ENCODE results near the gene SYNRG.

SYNRG gene

DNA sequence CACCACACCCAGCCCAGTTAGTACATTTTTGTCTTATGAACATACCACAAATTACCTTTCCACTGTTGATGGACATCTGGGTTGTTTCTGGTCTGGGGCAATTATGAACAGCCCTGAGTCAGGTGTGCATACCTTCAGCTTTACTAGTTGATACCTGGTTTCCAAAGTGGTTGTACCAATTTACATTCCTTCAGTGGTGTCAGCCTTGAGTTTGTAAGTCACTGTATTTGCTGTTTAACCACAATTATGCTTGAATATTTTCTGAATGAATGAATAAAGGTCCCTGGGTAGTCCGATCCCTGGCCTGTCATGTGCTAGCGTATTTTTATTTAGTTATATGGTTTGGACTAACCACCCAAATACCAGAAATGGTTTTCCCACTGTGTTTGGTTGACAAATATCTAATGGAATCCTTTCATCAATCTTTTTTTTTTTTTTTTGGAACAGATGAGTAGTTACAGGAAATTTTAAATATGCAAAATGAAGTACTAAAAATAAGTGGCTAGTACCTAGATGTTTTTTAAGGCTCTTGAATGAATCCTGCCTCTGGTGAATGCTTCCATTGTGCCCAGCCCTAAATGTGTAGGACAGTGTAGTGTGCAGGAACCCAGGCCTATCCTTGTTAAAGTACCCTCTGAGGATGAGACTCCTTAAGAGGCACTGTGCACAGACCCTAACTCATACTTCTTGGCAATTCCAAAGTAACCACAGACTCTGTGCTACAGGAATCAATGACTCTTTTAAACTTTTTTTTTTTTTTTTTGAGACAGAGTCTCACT lies 115.8 kb downstream of the SYNRG start:
- DNase-seq = no peak

DNA sequence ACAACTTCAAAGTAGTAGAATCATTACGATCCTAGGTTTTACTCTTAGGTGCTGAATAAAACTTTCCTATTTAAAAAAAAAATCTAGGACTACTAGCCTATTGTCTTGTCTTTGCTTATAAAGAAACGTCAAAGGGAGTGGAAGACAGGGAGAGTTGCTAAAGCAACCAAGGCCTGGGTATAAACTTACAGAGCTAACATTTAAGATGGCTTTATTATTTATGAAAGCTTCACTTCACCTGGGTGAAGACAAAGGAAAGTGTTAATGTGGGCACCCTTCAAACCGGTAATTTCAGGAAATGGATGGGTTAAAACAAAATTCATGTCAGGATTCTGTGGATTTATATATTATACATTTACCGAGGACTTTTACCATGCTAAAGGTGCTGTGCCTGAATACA lies 117.1 kb downstream of the SYNRG start:
- DNase-seq = no peak

DNA sequence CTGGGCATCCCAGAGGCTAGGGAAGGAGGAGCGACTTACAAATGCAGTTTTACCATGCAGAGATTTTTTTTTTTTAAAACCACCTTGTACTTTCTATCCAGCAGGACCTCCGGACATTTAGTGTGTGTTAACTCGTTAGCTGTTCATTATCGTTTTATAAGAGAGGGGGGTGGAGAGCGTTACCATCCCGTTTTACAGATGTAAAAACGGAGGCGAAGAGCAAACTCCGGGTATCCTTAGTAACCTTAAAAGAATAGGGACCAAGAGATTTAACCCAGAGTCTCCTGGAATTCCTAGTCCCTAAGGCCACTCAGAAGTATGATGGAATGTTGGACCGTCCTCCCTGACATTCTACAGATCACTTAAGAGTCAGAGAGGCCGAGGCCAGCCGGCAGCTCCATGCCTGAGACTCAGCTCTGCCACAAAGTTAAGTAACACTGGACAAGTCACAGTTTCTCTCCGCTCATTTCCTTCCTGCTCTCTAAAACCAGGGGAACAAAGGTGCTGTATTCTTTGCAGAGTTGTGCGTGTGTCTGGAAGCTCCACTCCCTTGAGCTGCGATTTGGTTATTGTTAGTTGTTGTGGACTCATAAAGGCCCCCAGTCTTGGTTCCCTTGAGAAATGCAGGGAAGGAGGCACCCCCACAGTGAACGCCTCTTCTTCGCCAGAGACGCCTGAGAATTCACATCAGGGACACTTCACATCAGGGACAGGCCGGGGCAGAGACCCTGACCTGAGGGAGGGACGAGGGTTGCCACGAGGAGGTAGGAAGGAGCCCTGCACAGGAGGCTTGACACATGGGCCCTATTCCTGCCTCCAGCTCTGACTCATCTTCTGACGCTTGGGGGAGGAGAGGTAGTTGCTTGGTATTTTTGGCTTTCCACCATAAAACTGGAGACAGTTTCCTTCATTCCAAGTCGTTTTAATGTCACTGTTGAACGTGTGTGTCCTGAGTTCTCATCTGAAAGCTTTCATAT lies 118.3 kb downstream of the SYNRG start:
- peak; percentile 4 for DNase-seq

DNA sequence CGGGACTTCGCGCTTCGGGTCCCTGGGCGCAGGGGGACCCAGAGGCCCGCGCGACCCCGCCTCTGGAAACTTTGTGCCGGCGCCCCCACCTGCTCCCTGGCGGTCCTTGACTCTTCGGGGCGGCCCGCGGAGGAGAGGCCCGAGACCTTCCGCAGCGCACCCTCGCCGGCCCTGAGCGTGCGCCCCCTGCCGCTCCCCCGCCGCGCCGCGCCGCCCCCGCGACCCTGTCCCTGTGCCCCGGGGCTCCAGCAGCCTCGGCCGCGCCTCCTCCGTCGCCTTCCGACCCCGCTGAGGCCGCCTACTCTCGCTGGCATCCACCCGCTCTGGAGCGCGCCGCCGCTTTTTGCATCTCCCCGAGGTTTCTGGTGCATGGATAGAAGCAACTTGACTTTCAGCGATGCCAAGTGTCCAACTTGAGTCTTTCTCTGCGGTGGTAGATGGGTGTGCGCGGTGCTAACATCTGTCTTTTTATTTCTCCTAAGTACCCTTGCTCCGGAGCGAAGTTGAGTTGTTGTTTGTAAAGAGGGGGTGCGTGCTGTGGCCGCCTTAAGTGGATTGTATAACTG lies 119.1 kb downstream of the SYNRG start:
- DNase-seq = peak; percentile 81

DNA sequence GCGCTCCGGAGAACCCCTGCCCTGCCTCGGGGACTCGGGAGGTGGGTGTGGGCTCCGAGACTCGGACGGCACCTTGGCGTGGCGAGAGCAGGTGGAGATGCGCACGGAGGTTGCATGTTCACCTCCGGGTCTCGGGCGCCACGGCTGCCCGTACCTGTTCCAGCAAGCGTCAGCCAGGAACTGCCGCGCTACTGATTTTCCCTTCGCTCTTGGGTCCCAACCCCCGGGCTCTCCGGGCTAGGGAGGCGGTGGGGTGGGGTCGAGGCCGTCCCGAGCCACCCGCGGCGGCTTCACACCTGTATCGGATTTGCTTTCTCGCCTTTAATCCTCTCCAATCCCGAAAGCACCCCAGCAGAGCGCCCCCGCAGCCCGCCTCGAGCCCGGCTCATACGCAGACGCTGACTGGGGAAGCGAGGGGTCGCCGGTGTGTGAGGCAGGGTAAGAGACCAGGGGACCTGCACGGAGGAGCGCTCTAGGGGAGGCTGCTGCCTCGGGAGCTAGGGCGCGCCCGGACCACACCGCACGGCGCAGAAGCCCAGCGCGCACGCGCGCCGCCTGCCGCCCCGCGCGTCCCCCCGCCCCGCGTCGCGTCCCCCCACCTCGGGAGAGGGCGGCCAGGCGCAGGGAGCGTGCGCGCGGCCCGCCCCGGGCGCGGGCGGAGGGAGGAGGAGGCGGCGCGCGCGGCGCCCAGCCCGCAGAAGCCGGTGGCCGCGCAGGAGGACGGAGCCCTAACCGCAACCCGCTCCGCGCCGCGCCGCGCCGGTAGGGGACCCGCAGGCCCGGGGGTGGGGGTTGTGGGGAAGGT lies 119.8 kb downstream of the SYNRG start, which contains the start of gene DUSP14:
Gene DUSP14 (plus strand): TSS at position 695 of the 805 bp plus-strand sequence. CDS start 22,382 bp downstream, outside the sequence.
- peak; percentile 82 for DNase-seq

DNA sequence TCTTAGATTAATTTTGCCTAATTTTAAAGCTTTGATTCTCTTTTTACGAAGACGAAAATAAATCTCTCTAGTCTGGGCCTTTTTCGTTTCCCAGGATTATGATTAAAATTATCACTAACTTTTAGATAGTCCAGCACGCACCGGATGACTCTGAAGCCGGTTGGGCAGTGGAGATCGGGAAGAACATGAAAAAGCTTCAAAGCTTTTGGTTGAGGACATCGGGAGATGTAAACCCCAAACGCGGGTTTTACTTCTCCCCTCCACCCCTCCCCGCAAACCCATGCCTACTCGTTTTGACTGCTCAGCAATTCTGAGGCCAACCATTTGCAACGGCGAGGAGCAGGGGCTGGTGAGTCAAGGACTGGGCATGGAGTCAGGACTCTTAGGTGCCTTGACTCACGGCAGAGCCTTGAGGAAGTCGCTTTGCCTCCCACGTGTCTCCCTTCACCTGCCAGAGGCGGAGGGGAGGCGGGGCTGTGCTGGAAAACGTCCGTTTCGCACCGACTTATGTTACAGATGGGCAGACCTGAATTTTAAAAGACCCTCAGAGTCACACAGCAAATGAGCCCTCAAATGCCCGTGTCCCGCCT lies 120.5 kb downstream of the SYNRG start:
- peak; percentile 66 for DNase-seq

DNA sequence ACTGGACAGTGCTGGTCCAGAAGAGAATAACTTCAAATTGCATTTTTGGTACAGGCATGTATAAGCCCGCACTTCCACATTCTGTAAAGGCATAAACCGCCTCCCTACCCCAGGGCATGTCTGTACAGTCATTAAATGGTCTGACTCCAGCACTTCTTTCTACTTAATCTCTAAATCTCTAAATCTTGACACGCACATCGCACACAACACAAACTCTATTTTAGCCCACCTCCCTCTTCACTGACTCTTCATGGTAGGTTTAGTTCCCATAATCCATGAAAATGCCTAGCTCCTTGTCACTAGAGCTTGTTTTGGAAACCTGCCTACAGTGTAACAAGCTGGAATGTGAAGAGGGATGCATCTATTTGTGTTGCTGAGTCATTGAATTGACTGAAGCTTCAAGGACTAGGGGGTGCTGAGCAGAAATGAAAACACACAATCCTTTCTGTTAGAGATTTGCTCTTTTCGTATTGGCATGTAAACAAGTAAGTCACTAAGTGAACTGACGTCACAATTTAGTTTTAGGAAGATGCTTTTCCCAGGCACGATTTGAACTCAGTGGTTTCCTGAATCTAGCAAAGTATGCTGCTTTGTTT lies 121.1 kb downstream of the SYNRG start:
- DNase-seq = no peak

DNA sequence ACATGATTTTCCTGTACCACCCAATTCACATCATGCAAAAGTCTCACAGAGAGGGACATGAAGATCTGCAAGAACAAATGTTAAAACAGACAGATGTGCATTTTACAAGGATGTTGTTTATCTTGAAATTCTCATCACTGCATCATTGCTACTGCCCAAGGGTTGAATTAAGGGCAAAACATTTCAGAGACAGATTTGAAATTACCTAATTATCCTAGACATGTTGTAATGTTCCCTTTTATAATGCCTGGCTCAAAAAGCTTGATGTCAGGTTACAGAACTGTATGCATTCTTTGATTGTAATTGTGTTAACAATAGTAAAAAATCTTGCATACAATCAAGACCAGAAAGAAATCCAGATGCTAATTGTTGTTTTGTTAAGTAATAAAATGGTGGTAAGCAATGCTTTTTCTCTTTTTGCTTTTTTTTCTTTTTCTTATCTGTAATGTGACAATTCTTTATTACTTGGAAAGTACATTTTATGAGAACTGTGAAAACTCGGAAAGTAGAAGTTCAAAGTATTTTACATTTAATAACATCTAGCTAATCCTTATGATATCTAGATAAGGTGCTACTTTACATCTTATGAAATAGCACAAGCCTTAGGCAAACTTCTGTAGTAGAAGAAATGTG lies 123.2 kb downstream of the SYNRG start:
- no peak for DNase-seq

DNA sequence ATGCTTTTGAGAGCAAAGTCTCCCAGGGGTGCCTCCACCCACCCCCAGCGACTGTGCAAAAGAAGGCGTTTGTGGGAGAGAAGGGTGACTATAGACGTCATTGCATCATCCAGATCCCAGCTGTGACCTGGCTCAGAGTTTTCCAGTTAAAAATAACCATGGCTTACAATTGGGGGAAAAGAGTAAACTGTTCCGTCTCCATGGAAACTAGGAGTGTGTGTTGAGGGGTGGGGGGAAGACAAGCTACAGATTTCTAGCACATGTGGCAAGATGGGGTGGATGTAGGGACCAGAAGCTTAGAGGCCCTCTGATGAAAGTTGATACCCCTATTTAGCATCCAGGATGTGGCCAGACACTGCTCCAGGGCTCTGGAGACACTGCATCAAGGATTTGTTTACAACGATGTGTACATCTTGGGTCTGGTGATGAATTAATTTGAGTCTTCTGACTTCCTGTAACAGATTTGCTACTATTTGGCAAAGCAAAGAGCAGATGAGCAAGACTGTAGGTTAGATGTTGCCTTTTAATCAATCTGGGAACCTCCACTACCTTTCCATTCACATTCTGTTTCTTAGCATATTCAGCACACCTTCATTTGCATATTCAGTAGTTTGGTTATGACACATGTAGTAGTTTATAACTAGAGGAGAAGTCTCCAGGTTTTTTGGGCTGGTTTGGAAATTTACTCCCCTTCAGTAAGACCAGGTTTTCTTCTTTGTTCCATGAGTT lies 125.7 kb downstream of the SYNRG start:
- no peak for DNase-seq

DNA sequence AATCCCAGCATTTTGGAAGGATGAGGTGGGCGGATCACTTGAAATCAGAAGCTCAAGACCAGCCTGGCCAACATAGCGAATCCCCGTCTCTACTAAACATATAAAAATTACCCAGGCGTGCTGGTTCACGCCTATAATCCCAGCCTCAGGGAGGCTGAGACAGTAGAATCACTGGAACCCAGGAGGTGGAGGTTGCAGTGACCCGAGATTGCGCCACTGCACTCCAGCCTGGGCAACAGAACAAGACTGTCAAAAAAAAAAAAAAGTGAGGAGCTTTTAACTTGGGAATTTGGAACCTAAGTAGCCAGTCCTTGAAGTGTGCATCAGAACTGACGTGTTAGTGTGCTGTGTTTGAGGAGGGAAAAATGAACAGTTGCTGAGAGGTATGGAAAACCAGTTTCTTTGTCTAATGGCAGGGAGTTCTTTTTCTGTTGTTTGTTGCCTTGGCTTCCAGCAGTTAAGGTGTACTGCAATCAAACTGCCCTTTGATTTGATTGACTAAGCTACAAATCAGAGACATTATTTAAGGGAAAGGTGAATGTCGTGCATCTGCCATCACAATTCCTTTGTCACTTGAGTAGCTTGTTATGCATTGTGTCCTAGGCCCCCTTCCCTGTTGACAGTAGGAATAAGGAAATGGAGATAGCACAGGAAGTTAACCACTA lies 128.1 kb downstream of the SYNRG start:
- DNase-seq = no peak

DNA sequence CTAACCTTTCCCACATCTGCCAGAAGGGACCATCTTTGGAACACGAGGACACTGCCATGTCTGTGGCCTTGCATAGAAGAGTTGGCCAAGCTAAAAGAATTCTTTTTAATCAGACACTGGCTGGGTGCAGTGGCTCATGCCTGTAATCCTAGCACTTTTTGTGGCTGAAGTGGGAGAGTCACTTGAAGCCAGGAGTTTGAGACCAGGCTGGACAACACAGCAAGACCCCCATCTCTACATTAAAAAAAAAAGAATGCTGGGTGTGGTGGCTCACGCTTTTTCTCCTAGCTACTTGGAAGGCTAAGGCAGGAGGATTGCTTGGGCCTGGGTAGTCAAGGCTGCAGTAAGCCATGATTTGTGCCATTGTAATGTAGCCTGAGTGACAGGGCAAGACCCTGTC lies 128.8 kb downstream of the SYNRG start:
- no peak for DNase-seq

DNA sequence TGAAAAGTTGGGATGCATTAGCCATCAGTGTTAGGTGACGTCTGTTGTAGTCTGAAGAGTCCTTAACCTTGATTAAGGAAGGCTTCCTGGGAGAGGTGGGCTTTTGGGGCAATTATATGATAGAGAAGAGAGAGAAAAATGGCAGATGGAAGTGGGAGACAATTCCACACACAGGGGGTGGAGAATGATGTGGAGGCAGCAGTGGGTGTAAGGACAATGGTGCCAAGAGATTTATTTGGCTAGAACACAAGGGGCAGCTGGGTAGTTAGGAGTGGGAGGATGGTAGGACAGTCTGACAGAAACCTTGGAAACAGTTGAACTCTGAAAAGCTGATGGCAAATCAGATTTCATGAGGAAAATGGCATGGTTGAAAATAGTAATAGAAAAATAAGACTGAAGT lies 130.2 kb downstream of the SYNRG start:
- no peak for DNase-seq

DNA sequence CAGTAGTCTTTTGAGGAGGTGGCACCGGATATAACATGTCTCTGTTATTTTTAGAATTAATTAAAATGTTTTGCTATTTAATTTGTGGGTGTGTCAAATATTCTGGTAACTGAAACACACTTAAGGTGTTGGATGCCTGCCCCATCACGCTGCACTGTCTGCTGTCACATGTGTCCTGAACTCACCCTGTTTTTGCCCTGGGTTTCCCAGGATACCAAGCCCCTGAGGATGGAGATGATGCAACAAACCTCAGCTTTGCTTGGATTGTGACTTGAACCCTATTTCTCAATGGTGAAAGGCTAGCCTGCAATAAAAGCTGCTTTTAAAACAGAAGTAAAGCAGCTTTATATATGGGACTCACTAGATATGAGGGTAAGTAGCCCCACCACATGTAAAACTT lies 131.0 kb downstream of the SYNRG start:
- DNase-seq = no peak

DNA sequence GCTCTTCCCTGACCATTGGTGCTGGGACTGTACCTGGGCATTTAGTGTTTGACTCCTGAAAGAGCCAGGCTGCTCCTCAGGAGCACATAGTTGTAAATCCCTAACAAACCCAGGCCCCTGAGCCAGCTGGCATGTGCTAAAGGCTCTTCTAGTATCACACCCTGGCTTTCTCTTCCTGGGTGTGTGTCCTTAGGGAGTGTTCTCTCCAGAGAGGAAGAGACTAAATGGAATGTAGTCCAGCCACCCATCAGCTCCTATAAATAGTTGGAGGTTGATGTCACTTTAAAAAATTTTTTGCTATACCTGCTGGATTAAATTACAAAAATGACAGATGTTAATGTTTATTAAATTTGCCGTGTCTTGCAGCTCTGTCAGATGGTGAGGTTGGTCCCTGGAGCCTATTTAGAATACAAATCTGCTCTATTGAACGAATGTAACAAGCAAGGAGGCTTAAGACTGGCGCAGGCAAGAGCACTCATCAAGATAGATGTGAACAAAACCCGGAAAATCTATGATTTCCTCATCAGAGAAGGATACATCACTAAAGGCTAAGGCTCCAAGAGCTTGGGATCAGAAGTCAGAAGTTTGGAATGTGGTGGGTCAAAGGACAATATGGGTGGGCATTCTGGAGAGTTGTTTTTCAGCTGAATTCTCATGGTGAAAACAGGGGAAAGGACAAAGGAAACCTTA lies 132.6 kb downstream of the SYNRG start:
- DNase-seq = no peak

DNA sequence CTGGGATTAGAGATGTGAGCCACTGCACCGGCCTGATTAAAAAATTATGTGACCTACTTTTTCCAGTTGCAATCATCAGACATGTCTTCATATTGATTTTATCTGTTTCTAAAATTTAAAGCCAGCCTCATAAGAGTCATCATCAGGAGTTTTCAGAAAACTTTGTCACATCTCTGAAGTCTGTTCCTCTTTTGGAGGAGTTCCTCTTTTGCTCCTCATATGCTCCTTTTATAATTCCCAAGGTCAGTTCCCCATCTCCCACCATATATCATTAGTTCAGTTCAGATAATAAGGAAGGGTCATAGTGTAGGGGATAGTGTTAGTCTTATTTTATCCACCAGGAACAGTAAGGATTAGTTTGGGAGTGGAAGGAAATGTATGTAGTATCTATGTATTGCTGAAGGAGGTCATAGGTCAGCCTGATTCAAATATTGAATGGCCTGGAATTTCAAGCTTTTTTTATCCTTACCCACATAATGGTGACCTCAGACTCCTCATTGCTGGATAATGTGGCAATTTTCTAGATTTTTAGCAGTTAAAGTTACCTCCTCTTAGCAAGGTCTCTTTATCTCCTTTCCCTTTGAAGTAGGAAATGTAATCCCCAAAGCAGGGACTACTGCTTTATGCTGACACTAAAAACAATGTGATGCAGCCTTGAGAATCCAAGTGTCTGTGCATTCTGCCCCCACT lies 133.3 kb downstream of the SYNRG start:
- no peak for DNase-seq

DNA sequence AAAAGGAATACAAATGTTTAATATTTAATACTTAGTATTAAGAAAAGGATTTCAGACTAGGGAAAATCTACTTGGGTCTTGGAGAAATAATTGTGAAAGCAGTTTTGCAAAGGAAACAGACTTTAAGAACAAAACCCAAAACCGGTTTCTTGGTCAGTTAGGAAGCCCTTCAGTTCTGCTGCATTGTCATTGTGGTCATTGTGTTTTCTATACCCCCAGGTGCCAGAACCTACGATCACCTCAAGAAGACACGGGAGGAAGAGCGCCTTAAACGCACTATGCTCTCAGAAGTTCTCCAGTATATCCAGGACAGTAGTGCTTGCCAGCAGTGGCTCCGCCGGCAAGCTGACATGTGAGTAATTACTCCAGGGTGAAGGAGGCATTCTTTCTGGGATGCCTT lies 139.0 kb downstream of the SYNRG start:
- DNase-seq = no peak

DNA sequence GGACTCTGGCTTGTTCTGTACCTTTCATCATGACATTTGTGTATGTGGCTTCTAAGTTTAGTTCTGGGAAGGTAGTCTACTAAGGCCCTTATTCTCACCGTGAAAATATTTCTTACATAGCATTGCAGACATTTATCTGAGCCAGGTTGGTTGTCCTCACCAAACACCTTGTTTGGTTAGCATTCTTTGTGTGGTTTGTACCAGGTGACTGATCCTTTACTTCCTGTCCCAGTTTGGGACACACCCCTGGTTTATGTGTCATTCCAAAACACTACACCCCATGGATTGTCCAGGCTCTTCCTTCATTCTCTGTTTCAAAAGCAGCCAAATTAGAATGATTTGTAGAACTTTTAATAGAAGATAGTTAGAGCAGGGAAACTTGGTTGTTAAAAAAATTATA lies 142.7 kb downstream of the SYNRG start:
- no peak for DNase-seq

DNA sequence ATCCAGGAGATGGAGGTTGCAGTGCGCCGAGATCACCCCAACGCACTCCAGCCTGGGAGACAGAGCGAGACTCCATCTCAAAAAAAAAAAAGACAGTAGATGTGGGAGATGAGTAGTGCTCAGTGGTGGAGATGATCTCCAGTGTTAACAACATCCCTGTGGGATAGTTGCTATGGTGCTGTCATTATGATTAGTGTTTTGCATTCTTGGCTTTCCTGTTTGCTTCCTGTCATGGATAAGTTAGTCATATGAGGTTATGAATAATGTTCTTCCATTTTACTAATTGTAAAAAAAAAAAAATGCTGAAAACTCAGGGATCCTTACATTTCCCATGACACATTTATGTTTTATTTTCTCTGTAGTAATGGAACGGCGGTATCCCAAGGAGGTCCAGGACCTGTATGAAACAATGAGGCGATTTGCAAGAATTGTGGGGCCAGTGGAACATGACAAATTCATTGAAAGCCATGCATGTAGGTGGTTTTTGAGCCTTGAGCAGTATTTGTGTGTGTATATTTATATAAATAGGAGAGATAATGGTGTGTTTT lies 144.1 kb downstream of the SYNRG start:
- no peak for DNase-seq
